GM18867 (cell line): Measurements from ENCODE around the gene ZNF609.

Experiments used
- ATAC-seq: cut with Tn5 transposase; IDR thresholded peaks from one replicate; pipeline ENCODE4 v1.9.1; 2021; ENCODE audit warnings: mild to moderate bottlenecking, moderate library complexity; ENCODE audit not compliant: unreplicated experiment

The ZNF609 gene

GRCh38 chr15:64460206-64460723 is at the start of gene ZNF609:
Gene ZNF609, plus strand, starts transcription at chr15:64460578. Its CDS starts 38,842 bp downstream, at chr15:64499420.
- ATAC-seq, result peak; percentile 63

GRCh38 chr15:64412216-64412615 is 48.2 kb upstream of the ZNF609 start:
- ATAC-seq, result no peak

GRCh38 chr15:64422697-64423096 is 37.7 kb upstream of the ZNF609 start:
- no peak for ATAC-seq

- ATAC-seq, result no peak
Measured at GRCh38 chr15:64423970-64424369, 36.4 kb upstream of the ZNF609 start.

GRCh38 chr15:64425221-64425620 is 35.2 kb upstream of the ZNF609 start:
- no peak for ATAC-seq

GRCh38 chr15:64426845-64427465 is 33.4 kb upstream of the ZNF609 start:
- ATAC-seq, result no peak

- no peak for ATAC-seq
Measured at GRCh38 chr15:64429448-64429847, 30.9 kb upstream of the ZNF609 start.

GRCh38 chr15:64430000-64430735 is 30.2 kb upstream of the ZNF609 start:
- peak; percentile 60 for ATAC-seq

GRCh38 chr15:64437982-64438381 is 22.4 kb upstream of the ZNF609 start:
- ATAC-seq, result no peak

- no peak for ATAC-seq
Measured at GRCh38 chr15:64438653-64439447, 21.5 kb upstream of the ZNF609 start.

GRCh38 chr15:64441852-64442251 is 18.5 kb upstream of the ZNF609 start:
- no peak for ATAC-seq

- ATAC-seq, result no peak
Measured at GRCh38 chr15:64443016-64443415, 17.4 kb upstream of the ZNF609 start.

- ATAC-seq, result peak; percentile 71
Measured at GRCh38 chr15:64443747-64444621, 16.4 kb upstream of the ZNF609 start.

GRCh38 chr15:64444836-64445235 is 15.5 kb upstream of the ZNF609 start:
- ATAC-seq, result no peak

- ATAC-seq, result no peak
Measured at GRCh38 chr15:64447536-64448315, 12.7 kb upstream of the ZNF609 start.

GRCh38 chr15:64452988-64453688 is 7.2 kb upstream of the ZNF609 start:
- ATAC-seq, result no peak

GRCh38 chr15:64453689-64454037 is 6.7 kb upstream of the ZNF609 start:
- ATAC-seq, result no peak

GRCh38 chr15:64454282-64454681 is 6.1 kb upstream of the ZNF609 start:
- no peak for ATAC-seq

- no peak for ATAC-seq
Measured at GRCh38 chr15:64455961-64456371, 4.4 kb upstream of the ZNF609 start.
